Measurements from ENCODE around the gene TOR3A.
A peak's percentile ranks its signal among the peaks of the same experiment; 100 is the strongest.
"Not testable (repeated sequence)": the region's sequence is repeated elsewhere in the genome, so short reads cannot be mapped to it uniquely, and the experiment has no call there.

TOR3A gene

DNA sequence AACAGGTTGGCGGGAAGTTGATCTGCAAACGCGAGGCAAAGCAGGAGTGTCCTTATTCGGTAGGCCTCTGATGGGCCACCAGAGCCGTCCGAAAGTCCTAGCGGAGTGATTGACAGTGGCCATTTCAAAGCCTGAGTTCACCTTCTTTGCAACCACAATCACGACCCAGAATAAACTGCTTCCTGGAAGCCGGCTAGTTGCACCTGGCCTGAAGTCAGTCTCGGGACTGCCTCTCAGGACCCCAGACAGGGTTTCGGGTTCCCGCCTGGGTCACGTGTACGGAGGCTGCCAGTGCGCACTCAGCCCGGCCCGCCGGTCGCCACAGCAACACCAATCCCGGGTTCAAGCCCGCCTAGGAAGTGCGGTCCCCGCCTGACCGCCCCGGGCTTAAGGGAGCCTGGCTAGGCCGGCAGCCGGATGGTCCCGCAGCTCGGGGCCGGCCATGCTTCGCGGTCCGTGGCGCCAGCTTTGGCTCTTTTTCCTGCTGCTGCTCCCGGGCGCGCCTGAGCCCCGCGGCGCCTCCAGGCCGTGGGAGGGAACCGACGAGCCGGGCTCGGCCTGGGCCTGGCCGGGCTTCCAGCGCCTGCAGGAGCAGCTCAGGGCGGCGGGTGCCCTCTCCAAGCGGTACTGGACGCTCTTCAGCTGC is at the start of gene TOR3A:
TOR3A (plus strand) TSS at position 384 of the 646 bp plus-strand sequence; CDS start at position 443, 59 bp downstream.
- peak; percentile 87 for DNase-seq

DNA sequence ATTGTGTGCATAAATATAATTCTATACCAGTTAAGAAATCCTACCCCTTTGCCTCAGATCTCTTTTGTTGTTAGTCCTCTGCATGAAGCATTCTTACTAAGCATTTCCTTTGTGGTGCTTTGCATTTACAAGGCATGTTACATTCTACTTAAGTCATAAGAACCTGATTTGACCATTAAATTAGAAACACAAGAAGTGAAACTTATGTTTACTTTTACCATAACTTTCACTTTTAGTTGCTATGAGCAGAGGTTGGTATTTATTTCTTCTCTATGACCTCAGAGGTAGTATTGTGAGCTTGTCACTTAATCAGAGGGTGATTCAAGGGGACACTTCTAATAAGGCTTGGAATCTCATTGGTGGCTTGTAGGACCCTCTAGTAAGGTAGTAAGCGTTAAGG is 47.1 kb upstream of the TOR3A start:
- DNase-seq = no peak

- no peak for DNase-seq
Observed at GRCh38 chr1:179036844-179037465, 44.9 kb upstream of the TOR3A start.

DNA sequence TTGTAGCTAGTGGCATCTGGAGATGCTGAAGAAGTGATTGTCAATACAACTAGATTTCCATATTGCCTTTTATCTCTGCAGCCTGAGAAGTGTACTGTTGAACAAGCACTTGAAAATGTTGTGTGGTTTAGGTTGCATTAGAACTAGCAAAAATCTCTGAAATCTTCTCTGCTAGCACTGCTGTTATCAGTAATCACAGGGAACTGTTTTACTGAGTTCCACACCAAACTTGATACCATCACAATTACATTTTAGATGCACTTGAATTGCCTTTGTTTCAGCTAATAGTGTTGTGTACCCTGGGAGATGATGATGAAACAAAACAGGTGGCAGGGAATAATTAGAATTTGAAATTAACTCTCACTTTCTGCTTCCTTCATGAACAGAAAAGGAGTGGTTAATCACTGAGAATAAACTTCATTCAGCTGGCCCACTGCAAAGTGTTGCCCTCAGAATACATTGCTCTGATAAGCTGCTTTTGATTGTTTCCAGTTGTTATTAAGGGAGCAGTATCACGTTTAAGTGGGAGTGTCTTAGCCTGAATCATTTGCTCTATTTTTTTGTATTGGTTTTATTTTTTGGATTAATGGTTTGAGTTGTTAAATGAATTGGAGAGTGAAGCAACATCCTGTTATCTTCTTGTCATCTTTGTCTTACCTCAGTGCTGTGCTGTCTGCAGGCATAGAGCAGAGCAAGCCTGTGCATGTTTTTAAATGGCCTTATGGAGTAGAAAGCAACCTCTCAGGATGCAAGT is 43.2 kb upstream of the TOR3A start:
- DNase-seq = no peak

GRCh38 chr1:179039502-179040174 is 42.2 kb upstream of the TOR3A start:
- not testable (repeated sequence) for DNase-seq

- not testable (repeated sequence) for DNase-seq
Observed at GRCh38 chr1:179040175-179040551, 41.7 kb upstream of the TOR3A start.

DNA sequence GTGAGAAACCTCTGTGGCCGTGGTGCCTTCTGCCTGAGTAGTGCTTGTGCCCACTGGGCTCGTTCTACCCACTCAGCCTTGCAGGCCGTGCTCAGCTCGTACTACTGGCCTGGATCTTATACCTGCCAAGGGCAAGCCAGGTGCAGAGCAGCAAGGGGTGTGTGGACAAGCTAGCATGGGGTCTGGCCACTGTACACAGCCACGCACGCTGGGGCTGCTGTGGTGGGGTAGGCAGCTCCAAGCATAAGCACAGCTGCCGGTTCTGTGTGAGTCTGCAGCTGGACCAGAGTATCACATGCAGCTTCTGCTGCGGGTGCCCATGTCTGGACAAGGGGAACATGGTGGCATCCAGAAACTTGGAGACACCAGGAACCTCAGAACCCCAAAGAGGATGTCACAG is 39.8 kb upstream of the TOR3A start:
- no peak for DNase-seq

DNA sequence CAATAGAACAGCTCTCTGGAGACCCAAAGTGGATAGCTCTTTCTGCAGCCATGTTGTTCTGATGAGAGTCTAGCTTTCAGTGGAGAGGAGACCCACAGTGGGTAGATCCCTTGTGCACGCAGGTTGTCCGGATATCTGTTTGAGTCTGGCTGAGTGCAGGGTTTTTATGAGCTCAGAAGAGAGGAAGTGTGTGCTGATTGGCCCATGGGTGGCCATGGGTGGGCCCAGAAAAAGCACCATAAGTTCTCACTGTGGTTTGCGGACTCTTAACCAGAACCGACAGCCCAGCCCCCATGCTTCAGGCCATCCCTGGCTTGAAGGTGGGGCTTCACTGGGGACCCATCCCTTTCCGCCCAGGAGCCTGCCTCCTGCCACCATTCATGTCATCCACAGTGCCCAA is 39.2 kb upstream of the TOR3A start:
- no peak for DNase-seq

DNA sequence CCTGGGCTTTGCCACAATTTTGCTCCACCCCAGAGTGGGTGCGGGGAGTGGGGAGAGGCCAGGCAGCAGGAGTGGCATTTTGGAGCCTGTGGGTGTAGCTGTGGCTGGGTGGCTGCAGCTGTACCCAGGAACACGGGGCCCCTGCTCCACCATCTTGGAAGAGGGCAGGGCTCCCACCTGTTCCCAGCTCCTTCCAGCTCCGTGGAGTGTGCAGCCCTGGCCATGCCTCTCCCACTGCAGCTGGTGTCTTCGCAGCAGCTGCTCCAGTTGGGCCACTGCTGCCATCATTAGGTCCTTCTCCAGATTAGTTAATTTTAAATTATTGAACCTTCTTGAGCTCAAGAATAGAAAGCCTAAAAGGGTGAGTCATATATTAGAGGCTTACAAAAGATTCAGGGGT is 38.6 kb upstream of the TOR3A start:
- DNase-seq = no peak

- no peak for DNase-seq
Observed at GRCh38 chr1:179043907-179044306, 38.0 kb upstream of the TOR3A start.

GRCh38 chr1:179046808-179047635 is 34.8 kb upstream of the TOR3A start:
- no peak for DNase-seq

GRCh38 chr1:179047636-179047997 is 34.3 kb upstream of the TOR3A start:
- no peak for DNase-seq

- no peak for DNase-seq
Observed at GRCh38 chr1:179048339-179049124, 33.3 kb upstream of the TOR3A start.

DNA sequence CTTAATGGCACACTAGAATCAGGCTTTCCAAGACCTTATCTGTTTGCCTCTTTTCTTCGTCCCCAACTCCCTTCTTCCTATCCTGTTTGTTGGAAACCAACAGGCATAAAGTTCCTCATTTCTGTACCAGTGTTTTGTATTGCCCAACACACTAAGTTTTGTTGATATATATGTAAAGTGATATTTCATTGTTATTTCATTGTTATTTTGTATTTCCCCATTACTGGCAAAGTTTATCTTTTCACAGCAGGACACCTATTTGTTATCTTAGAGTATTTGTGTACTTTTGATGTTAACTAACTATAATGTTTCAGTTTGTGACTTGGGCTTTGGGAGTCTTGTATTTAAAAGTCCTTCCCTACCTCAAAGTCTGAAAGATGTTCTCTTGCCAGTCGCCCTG is 29.1 kb upstream of the TOR3A start:
- no peak for DNase-seq

DNA sequence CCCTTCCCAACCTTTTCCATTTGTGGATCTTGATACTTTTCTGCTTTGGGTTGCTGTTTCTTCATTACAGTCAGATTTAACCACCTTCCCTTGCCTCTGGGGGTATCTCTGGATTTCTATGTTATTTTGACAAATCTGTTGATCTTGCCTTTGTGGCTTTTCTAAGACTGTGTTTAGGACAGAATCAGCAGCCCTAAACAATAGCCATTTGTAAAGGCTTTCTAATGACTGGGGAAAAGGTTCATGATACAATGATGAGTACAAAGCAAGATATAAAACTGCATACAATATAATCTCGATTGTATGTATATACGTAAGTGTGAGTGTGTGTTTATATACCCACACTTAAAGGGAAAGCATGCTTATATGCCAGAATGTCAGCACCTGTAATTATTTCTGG is 28.4 kb upstream of the TOR3A start:
- DNase-seq = no peak

GRCh38 chr1:179055937-179056336 is 25.9 kb upstream of the TOR3A start:
- no peak for DNase-seq

- no peak for DNase-seq
Observed at GRCh38 chr1:179058487-179059483, 23.1 kb upstream of the TOR3A start.

DNA sequence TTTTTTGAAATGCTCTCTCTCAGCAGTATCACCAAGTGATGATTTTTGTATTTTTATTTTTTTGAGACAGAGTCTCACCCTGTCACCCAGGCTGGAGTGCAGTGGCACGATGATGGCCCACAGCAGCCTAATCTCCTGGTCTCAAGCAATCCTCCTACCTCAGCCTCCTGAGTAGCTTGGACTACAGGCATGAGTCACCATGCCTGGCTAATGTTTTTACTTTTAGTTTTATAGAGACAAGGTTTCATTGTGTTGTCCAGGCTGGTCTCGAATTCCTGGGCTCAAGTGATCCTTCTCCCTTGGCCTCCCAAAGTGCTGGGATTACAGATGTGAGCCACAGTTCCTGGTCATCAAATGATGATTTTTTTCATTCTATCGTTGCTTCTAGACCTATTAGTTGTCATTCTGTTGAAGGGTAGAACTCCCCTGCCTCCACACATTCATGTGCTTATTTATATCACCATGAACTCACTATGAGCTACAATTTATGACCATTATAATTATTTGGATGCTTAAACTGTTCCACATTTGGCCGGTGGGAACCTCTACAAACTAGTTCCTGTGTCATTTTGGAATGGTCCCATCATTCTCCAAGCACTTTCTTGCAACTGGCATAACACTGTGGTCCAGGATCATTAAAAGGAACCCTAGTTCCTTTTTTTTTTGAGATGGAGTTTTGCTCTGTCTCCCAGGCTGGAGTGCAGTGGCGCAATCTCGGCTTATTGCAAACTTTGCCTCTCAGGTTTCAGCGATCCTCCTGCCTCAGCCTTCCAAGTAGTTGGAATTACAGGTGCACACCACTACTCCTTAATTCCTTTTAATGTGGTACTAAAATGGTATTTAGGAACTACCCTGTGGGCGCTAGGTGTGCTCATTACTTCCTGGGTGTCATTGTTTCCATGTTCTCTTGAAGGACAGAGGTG is 20.2 kb upstream of the TOR3A start:
- no peak for DNase-seq

DNA sequence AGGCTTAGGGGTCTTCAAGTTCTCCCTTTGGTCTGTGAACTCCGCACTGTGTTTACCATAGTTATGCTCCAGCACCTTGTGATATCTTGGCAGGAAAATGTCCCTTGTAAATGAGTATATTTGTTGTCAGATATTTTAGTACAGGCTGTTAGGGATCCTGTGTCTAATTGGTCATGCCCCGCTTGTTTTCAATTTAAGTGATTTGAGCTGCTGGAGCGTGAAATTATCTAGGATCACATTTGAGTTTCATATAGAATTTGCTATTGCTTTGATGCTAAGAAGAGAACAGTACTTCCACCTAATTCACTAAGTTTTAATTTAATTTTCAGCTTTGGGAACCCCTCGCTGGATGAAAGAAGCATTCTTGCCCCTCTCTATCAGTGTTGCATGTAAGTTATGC is 15.4 kb upstream of the TOR3A start:
- DNase-seq = no peak

DNA sequence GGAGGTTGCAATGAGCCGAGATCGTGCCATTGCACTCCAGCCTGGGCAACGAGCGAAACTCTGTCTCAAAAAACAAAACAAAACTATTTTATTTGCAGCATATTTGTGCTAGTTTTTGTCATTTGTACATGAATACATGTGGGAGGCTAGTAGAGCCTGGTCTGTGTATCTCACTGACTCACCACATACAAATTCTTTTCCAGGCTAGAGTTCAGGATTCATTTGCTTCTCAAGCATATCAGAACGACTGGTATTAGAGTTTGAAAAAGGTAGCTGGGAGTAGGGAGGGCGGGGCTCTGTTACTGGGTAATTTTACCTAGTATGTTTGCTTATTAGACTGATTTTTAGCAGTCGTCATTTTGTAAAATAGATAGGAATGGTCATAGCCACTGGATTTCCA is 4.5 kb upstream of the TOR3A start:
- no peak for DNase-seq

Measured in CD4-positive, alpha-beta T cell treated with Interleukin-15 for 1 hour (primary cell).